DMS114 treated with DMSO at 0.1 percent for 48 hours (cell line): ENCODE data around the gene SPATA6L.

Experiments used
- DNase-seq: peaks from one replicate; lab custom pipeline; 2025; ENCODE audit not compliant: unreplicated experiment; lab: John Stamatoyannopoulos, UW

Gene SPATA6L

GRCh38 chr9:4585135-4585534, 81.1 kb downstream of the SPATA6L start:
- no peak for DNase-seq

GRCh38 chr9:4584636-4585035, 81.6 kb downstream of the SPATA6L start:
- no peak for DNase-seq

- DNase-seq = no peak
Observed at GRCh38 chr9:4583001-4583400, 83.3 kb downstream of the SPATA6L start.

GRCh38 chr9:4581861-4582565, 84.3 kb downstream of the SPATA6L start:
- no peak for DNase-seq

GRCh38 chr9:4581035-4581760, 85.1 kb downstream of the SPATA6L start:
- no peak for DNase-seq

GRCh38 chr9:4579001-4579400, 87.3 kb downstream of the SPATA6L start:
- no peak for DNase-seq

- DNase-seq = no peak
Observed at GRCh38 chr9:4576448-4576847, 89.8 kb downstream of the SPATA6L start.

- no peak for DNase-seq
Observed at GRCh38 chr9:4575997-4576396, 90.3 kb downstream of the SPATA6L start.

- no peak for DNase-seq
Observed at GRCh38 chr9:4574657-4575243, 91.5 kb downstream of the SPATA6L start.

GRCh38 chr9:4573634-4574389, 92.5 kb downstream of the SPATA6L start:
- no peak for DNase-seq

GRCh38 chr9:4573176-4573575, 93.1 kb downstream of the SPATA6L start:
- DNase-seq = no peak

- no peak for DNase-seq
Observed at GRCh38 chr9:4572184-4572826, 94.0 kb downstream of the SPATA6L start.

GRCh38 chr9:4569101-4569500, 97.2 kb downstream of the SPATA6L start:
- no peak for DNase-seq

GRCh38 chr9:4567601-4568000, 98.7 kb downstream of the SPATA6L start:
- no peak for DNase-seq

GRCh38 chr9:4566806-4567205, 99.5 kb downstream of the SPATA6L start:
- no peak for DNase-seq

GRCh38 chr9:4563105-4563504, 103.2 kb downstream of the SPATA6L start:
- no peak for DNase-seq

GRCh38 chr9:4559261-4560182, 106.8 kb downstream of the SPATA6L start:
- no peak for DNase-seq

- DNase-seq = no peak
Observed at GRCh38 chr9:4558371-4558998, 107.8 kb downstream of the SPATA6L start.

- no peak for DNase-seq
Observed at GRCh38 chr9:4555236-4555635, 111.0 kb downstream of the SPATA6L start.
